Upper lobe of left lung (tissue), 6 donors: ENCODE results near the gene CDC25B. TPM values are rescaled to one million over a fixed set of nuclear protein-coding genes. Genes with fewer than 3 reads are reported as not detected.

Source experiments
- ATAC-seq, 2 donors: fragments of 200-7000 bp; cut with Tn5 transposase; one replicate each; pipeline ENCODE4 v1.9.1; 2022; ENCODE audit warnings: mild to moderate bottlenecking in 2 of 2, moderate library complexity in 2 of 2; ENCODE audit not compliant: low FRiP score in 2 of 2
- DNase-seq, 2 donors: peaks; one replicate each; pipeline ENCODE4 v3.0.0-alpha.2; 2019 to 2020
- H3K27ac ChIP-seq, 4 donors: fragments of 200-600 bp; sonication (generic); one replicate each; pipeline ENCODE4 v1.5.1; 2016 to 2019
- H3K27me3 ChIP-seq, 4 donors: fragments of 200-600 bp; sonication (generic); one replicate each; pipeline ENCODE4 v1.5.1; 2017 to 2019
- H3K36me3 ChIP-seq, 4 donors: fragments of 200-600 bp; sonication (generic); one replicate each; pipeline ENCODE4 v1.5.1; 2016 to 2019
- H3K4me1 ChIP-seq, 4 donors: fragments of 200-600 bp; sonication (generic); one replicate each; pipeline ENCODE4 v1.5.1; 2018 to 2019
- H3K4me3 ChIP-seq, 4 donors: fragments of 200-600 bp; sonication (generic); one replicate each; pipeline ENCODE4 v1.5.1; 2017 to 2019; ENCODE audit warnings: mild to moderate bottlenecking in 2 of 4, moderate library complexity in 1 of 4
- H3K9me3 ChIP-seq, 4 donors: fragments of 200-600 bp; sonication (generic); one replicate each; pipeline ENCODE4 v1.5.1; 2018 to 2019
- EP300 ChIP-seq, 4 donors: sonication (generic); formaldehyde crosslinking; IDR thresholded peaks; one replicate each; pipeline ENCODE4 v1.5.1; 2017; ENCODE audit warnings: antibody characterized with exemption in 4 of 4, control low read depth in 2 of 4
- POLR2A ChIP-seq, 4 donors: fragments of 450-650 bp; IDR thresholded peaks; one replicate each; pipeline ENCODE4 v1.5.1; 2016 to 2017; ENCODE audit warnings: antibody characterized with exemption in 4 of 4, mild to moderate bottlenecking in 2 of 4
- POLR2AphosphoS5 ChIP-seq, 2 donors: sonication (generic); formaldehyde crosslinking; IDR thresholded peaks; one replicate each; pipeline ENCODE4 v1.5.1; 2017; ENCODE audit warnings: antibody characterized with exemption in 2 of 2
- WGBS, 2 donors: methylation state at CpG; one replicate each; pipeline ENCODE4 v1.1.5; 2017 to 2018; 5-methylcytosine and 5-hydroxymethylcytosine counted together
- total RNA-seq, 6 donors: library from RNA; depleted of rRNA in 4 of 6; stranded (reverse); fragments of >200 nt in 4 of 6; gene quantifications; one replicate each; pipeline versions ENCODE4 v1.1.0 to v1.2.1, GENCODE V29; 2016 to 2021
- TF ChIP-seq, protein P1 (sequence below), 6 experiments: fragments of 450-650 bp in 4 of 6; fragments of 200-600 bp in 2 of 6; sonication (generic) in 2 of 6; IDR thresholded peaks; one replicate each; pipeline ENCODE4 v1.5.1; 2016 to 2019; ENCODE audit warnings: antibody characterized with exemption in 6 of 6
- donor health status: DM: no; HTN: no; CAD: no; lungs with moderate emphysema.
- donor health status: DM: no; HTN: yes; CAD: no; lungs with severe emphysema.

The CDC25B gene
- total RNA-seq, 6 donors from 2014 or later, result 45.5 to 151 (median 99.1) TPM

GRCh38 chr20:3766422-3767109, 29.5 kb upstream of the CDC25B start:
- Histone ChIP-seq H3K27ac (peak overlapping the region in 3 of 4 donors; percentile 10 to 90 (median 21)), H3K4me1 (peaks cover 24 to 48% (median 29%) of the 10 kb centered on the region in 4 donors)
- no peak for DNase-seq

DNA sequence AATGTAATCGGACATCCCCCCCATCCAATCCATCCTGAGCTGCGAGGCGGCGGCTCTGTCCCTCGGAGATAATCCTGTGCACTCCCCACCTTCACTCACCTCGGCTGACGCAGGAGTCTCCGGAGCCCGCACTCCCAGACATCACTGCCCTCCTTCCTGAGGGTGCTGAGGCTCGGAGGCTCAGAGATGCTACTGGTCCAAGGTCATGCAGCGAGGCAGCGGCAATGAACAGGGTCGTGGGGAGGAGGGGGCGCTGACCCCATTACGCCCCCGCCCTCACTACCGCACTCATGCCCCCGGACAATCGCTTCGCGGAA, 29.0 kb upstream of the CDC25B start:
- Histone ChIP-seq H3K9me3 (no peaks in the 10 kb centered on the region), H3K4me1 (peaks cover 24 to 48% (median 29%) of the 10 kb centered on the region in 4 donors), H3K27me3 (no peaks in the 10 kb centered on the region), H3K4me3 (peak overlapping the region; percentile 70 to 87 (median 76)), H3K27ac (peak overlapping the region in 3 of 4 donors; percentile 10 to 90 (median 47)), H3K36me3 (no peaks in the 10 kb centered on the region)
- ATAC-seq (no peak), DNase-seq (no peak)
- TF ChIP-seq EP300 (IDR thresholded peaks at IDR 0.05), result no peak
- TF ChIP-seq, protein P1, sequence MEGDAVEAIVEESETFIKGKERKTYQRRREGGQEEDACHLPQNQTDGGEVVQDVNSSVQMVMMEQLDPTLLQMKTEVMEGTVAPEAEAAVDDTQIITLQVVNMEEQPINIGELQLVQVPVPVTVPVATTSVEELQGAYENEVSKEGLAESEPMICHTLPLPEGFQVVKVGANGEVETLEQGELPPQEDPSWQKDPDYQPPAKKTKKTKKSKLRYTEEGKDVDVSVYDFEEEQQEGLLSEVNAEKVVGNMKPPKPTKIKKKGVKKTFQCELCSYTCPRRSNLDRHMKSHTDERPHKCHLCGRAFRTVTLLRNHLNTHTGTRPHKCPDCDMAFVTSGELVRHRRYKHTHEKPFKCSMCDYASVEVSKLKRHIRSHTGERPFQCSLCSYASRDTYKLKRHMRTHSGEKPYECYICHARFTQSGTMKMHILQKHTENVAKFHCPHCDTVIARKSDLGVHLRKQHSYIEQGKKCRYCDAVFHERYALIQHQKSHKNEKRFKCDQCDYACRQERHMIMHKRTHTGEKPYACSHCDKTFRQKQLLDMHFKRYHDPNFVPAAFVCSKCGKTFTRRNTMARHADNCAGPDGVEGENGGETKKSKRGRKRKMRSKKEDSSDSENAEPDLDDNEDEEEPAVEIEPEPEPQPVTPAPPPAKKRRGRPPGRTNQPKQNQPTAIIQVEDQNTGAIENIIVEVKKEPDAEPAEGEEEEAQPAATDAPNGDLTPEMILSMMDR (IDR thresholded peaks at IDR 0.05), result no peak
- TF ChIP-seq POLR2AphosphoS5 (IDR thresholded peaks at IDR 0.05), result no peak
- TF ChIP-seq POLR2A (IDR thresholded peaks at IDR 0.05), result no peak
- 0% methylated on average over 1 to 21 of the region's 21 CpGs for WGBS, 2 donors

More at GRCh38 chr20:3766422-3767109, 29.5 kb upstream of the CDC25B start:
- 23 to 31% methylated on average over 6 to 9 of the region's 9 CpGs for WGBS, 2 donors
- Histone ChIP-seq H3K27me3 (no peaks in the 10 kb centered on the region), H3K36me3 (no peaks in the 10 kb centered on the region), H3K9me3 (no peaks in the 10 kb centered on the region), H3K4me3 (peak overlapping the region; percentile 70 to 87 (median 76))
- TF ChIP-seq POLR2A (IDR thresholded peaks at IDR 0.05), result no peak
- no peak for TF ChIP-seq POLR2AphosphoS5 (IDR thresholded peaks at IDR 0.05)
- no peak for TF ChIP-seq EP300 (IDR thresholded peaks at IDR 0.05)
- TF ChIP-seq, protein P1 (IDR thresholded peaks at IDR 0.05), result no peak
- ATAC-seq, result no peak

DNA sequence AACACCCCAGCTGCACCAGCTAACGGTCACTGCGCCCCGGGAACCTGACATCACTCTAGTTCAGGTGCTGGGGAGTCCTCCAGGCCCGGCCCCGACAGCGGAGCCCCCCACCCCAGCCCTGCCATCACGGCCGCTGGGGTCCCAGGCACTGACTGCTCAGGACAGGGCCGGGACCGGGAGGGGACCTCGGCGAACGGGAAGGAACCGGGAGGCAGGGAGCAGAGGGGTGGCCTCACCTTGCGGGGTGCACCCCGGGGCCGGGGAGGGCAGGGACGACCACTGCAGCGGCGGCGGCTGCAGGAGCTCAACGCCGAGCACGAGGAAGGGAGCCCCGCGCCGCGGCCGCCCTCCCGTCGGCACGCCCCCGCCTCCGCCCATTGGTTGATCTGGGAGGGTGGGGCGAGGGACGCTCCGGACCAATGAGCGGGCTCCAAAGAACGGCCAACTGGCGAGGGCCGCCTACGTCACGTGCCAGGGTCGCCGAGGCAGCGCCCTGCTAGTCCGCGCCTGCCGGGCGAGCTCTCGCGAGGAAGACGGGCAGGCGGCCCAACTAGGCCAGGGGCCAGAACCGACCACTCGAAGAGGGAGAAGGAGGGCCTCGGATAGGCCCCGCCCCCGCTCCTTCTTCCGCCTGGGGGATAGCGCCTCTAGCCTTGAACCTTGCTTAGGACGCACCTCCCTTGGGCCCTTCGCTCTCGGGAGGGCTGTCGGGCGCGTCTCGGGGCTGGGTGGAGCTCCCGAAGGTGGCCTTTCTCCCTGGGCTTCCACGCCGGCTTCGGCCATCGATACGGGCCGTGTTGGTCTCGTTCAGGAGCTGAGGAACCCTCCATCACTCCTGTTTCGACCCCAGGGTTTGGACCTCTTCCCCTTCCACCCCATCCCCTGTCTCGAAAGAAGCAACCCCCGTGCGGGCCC, 28.4 kb upstream of the CDC25B start, which contains the start of gene ADISSP:
Gene ADISSP, minus strand, starts transcription at position 327 of the 915 bp plus-strand sequence. CDS start 7,653 bp downstream, outside the sequence.
- peak; percentile 64 to 75 for TF ChIP-seq POLR2AphosphoS5 (IDR thresholded peaks at IDR 0.05)
- peak in 2 of 4 donors; percentile 56 to 78 for TF ChIP-seq POLR2A (IDR thresholded peaks at IDR 0.05)
- TF ChIP-seq, protein P1 (IDR thresholded peaks at IDR 0.05), result peak in 1 of 6 experiments; percentile 17
- no peak for TF ChIP-seq EP300 (IDR thresholded peaks at IDR 0.05)
- 0 to 4% methylated on average over 11 to 50 of the region's 80 CpGs for WGBS, 2 donors

GRCh38 chr20:3768342-3769130, 27.6 kb upstream of the CDC25B start:
- TF ChIP-seq, protein P1 (IDR thresholded peaks at IDR 0.05), result peak in 5 of 6 experiments; percentile 39 to 64 (median 53)
- TF ChIP-seq EP300 (IDR thresholded peaks at IDR 0.05) (no peak), POLR2A (IDR thresholded peaks at IDR 0.05) (no peak), POLR2AphosphoS5 (IDR thresholded peaks at IDR 0.05) (peak in 1 of 2 donors; percentile 12)
- H3K9me3 ChIP-seq, result no peaks in the 10 kb centered on the region
- H3K36me3 ChIP-seq, result no peaks in the 10 kb centered on the region
- DNase-seq (peak; percentile 75 to 94), ATAC-seq (peak; percentile 67 to 70)
- H3K27ac ChIP-seq, result peak overlapping the region; percentile 83 to 93 (median 91)
- no peaks in the 10 kb centered on the region for H3K27me3 ChIP-seq
- peaks cover 24 to 48% (median 29%) of the 10 kb centered on the region in 4 donors for H3K4me1 ChIP-seq
- H3K4me3 ChIP-seq, result peak overlapping the region; percentile 66 to 76 (median 72)
- 3 to 5% methylated on average over 12 to 24 of the region's 51 CpGs for WGBS, 2 donors

More for the DNA sequence above, 28.4 kb upstream of the CDC25B start, which contains the start of gene ADISSP:
- ATAC-seq, result peak; percentile 97
- DNase-seq, result peak; percentile 99
- Histone ChIP-seq H3K27ac (peak within 1 kb of the TSS; percentile 83 to 93 (median 91)), H3K36me3 (no peaks in the 10 kb centered on the region), H3K4me1 (peaks cover 24 to 48% (median 29%) of the 10 kb centered on the region in 4 donors), H3K4me3 (peak within 1 kb of the TSS; percentile 70 to 87 (median 76)), H3K27me3 (no peaks in the 10 kb centered on the region), H3K9me3 (no peaks in the 10 kb centered on the region)
